GM19025 (cell line): ENCODE data around the gene PSTPIP2.
"Not testable (repeated sequence)": the region's sequence is repeated elsewhere in the genome, so short reads cannot be mapped to it uniquely, and the experiment has no call there.

Experiments used
- ATAC-seq: cut with Tn5 transposase; IDR thresholded peaks from one replicate; pipeline ENCODE4 v1.9.1; 2021; ENCODE audit warnings: mild to moderate bottlenecking, low read depth, moderate library complexity; ENCODE audit not compliant: unreplicated experiment

Gene PSTPIP2

DNA sequence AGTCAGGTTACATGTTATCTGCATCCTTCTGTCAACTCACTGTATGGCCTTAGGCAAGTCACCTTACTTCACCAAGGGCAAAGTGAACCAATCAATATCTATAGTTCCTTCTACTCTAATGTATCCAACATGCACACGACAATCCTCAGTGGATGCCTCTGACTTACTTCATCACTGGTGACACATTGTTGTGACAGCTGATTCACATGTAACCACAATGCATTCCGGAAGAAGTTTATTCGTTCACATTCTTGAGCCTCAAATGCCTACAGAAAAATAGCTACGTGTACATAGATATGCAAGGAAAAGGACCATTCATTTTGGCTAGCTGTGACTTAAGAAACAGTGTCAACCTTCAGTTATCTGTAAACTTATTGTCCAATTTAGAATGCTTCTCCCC lies 78.6 kb downstream of the PSTPIP2 start:
- ATAC-seq = no peak

- ATAC-seq = not testable (repeated sequence)
Observed at GRCh38 chr18:45992527-45992926, 79.5 kb downstream of the PSTPIP2 start.

DNA sequence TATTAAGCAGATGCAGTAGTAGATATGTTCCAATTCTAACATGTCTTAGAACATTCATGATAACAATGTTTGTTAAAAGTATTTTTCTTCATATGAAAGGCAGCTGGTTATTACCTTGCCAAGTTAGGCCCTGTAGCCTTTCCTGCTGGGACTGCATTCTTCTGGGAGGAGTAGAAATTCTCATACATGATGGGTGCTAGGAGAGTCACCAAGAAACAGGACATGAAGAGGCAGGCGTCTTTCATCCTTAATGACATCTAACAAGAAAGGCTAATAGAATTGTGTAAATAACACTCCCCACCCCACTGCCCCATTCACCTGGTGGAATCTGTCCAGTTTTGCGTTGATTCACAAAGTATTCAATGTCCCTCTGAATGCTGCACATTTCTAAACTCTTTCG lies 80.3 kb downstream of the PSTPIP2 start:
- ATAC-seq = no peak

GRCh38 chr18:45984546-45985235 lies 87.4 kb downstream of the PSTPIP2 start:
- no peak for ATAC-seq

DNA sequence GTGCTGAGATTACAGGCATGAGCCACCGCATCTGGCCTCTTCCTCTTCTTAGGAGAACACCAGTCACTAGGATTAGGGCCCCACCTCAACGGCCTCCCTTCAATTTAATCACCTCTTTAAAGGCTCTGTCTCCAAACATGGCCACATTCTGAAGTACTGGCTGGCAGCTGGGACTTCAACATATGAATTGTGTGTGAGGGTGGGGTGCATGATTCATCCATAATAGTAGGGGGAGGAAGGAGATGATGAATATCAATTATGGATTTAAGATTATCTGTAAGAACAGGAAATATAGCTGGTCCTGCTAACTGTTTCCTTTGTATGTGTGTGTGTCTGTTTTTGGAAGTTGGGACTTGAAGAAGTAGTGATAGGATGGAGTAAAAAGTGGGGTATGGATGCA lies 90.2 kb downstream of the PSTPIP2 start:
- ATAC-seq = no peak

DNA sequence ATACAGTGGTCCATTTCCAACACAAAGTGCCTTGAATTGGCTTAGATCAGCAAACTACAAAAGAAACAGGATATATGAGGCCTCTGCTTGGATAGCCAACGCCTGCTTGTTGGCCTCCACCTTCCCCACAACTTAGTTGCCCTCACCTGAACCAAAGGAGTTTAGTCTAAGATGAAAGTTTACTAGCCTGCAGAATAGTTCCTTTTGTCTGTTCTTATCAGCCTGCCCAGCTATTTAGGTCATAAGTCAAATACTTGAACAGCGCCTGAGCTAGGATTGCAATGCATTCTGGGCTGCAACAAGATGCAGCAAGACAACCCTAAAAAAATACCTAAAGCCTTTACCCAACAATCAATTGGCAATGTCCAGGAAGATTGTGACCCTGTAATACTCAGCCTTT lies 91.8 kb downstream of the PSTPIP2 start:
- ATAC-seq = no peak

- ATAC-seq = no peak
Observed at GRCh38 chr18:45978084-45978483, 94.0 kb downstream of the PSTPIP2 start.

DNA sequence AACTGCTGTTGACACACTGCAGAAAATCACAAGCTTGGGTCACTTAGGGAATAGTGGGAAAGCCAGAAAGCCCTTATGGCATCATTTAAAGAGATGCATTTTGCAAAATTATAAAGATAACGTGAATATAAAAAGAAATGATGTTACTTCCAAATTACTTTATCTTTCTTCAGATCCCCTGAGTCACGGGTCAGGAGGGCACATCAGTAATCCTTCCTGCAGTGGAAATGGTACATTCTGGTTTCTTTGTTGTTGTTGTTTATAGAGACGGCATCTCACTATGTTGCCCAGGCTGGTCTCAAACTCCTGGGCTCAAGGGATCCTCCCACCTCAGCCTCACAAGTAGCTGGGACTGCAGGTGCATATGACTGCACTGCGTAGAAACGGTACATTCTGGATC lies 95.1 kb downstream of the PSTPIP2 start:
- ATAC-seq = no peak

DNA sequence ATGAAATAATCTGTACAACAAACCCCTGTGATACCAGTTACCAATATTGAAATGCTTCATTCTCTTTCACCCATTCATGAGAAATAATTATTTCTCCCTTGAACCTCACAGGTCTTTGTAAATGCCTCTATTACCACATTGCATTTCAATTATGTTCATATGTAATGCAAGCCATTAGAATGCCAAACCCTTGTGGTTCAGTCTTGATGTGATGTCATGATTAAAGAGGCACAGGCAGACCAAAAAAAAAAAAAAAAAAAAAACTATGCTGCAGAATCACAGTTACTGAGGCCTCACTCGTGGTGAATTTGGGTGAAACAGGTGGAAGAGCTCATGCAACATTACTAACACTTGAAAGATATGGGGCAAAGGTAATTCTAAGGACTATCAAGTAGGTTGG lies 95.5 kb downstream of the PSTPIP2 start:
- ATAC-seq = no peak

DNA sequence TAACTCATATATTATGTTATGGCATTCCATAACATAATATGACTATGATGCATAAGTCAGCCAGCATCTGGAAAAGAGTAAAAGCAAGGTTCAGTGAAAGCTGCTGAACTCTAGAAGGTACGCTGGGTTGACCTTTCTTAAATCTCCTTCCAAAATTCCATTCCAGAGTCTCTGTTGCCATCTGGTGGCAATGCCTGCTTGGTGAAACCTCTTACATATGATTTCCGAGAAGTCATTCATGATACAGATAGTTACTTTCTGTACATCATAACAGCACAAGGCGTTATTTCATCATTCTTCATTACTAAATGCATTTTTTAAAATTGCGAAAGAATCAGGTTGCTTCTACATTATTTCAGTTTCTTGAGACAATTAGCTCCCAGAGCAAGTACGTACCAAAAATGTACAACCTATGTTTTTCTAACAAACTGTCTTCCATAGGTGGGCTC lies 97.9 kb downstream of the PSTPIP2 start:
- no peak for ATAC-seq

GRCh38 chr18:45967007-45967706 lies 104.9 kb downstream of the PSTPIP2 start, which contains the start of gene EPG5:
Gene EPG5 (minus strand): TSS chr18:45967329. CDS start chr18:45967239, 90 bp downstream.
- peak; percentile 97 for ATAC-seq

DNA sequence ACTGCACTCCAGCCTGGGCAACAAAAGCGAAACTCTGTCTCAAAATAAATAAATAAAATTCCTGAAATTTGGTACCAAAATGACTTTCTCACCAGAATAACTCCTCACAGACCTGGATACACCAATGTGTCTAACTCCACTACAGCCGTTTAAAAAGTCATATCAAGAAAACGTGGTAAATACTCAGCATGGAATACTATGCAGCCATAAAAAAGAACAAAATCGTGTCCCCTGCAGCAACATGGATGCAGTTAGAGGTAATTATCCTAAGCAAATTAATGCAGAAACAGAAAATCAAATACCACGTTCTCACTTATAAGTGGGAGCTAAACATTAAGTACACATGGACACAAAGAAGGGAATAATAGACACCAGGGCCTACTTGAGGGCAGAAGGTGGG lies 107.1 kb downstream of the PSTPIP2 start:
- ATAC-seq = not testable (repeated sequence)

- ATAC-seq = no peak
Observed at GRCh38 chr18:45962866-45963265, 109.2 kb downstream of the PSTPIP2 start.

DNA sequence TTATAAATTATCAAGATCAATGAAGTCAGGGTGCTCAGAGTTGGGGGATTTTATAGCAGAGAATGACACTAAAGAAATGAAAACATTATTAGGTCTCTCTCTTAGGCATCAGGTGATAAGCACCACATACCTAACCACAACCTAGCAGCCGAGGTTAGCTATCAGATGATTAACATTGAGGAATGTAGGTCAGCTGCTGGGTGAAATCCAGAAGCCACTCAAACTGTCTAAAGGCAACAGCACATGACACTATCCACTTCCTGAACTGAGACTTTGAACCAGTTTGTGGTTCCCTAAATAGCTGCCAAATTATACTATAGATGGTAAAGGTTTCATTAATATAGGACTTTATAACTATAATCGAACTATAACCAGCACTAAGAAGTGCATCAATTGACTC lies 109.6 kb downstream of the PSTPIP2 start:
- ATAC-seq = no peak

DNA sequence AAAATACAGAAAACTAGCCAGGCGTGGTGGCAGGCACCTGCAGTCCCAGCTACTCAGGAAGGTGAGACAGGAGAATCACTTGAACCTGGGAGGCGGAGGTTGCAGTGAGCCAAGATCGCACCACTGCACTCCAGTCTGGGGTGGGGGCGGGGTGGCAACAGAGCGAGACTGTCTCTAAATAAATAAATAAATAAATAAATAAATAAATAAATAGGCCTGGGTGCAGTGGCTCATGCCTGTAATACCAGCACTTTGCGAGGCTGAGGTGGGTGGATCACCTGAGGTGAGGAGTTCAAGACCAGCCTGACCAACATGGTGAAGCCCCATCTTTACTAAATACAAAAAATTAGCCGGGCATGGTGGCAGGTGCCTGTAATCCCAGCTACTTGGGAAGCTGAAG lies 112.6 kb downstream of the PSTPIP2 start:
- ATAC-seq = not testable (repeated sequence)

DNA sequence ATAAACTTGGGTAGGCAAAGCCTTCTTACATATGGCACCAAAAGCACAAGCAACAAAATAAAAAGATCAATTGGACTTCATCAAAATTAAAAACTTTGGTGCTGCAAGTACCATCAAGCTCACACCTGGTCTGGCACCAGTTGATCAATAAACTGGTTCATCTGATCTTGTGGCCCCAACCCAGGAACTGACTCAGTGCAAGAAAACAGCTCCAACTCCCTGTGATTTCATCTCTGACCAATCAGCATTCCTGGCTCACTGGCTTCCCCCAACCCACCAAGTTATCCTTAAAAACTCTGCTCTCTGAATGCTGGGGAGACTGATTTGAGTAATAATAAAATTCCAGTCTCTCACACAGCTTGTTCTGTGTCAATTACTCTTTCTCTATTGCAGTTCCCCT lies 113.3 kb downstream of the PSTPIP2 start:
- no peak for ATAC-seq

DNA sequence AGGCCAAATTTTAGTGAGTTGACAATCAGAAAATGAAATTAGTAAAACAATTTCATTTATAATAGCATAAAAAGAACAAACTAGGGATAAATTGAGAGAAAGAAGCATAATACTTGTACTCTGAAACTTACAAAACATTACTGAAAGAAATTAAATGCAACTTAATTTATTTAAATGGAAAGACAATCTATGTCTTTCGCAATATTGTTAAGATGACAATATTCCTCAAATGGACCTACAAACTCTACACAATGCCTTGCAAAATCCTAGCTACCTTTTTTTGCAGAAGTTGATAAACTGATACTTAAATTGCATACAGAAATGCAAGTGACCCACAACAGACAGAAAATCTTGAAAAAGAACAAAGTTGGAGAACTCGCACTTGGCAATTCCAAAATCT lies 114.0 kb downstream of the PSTPIP2 start:
- no peak for ATAC-seq

GRCh38 chr18:45957100-45957499 lies 115.0 kb downstream of the PSTPIP2 start:
- no peak for ATAC-seq

GRCh38 chr18:45954070-45954934 lies 117.8 kb downstream of the PSTPIP2 start:
- ATAC-seq = no peak

- no peak for ATAC-seq
Observed at GRCh38 chr18:45951016-45951714, 120.9 kb downstream of the PSTPIP2 start.
